GM12878 (cell line): ENCODE data around the gene SESTD1. TPM values are rescaled to one million over a fixed set of nuclear protein-coding genes. Genes with fewer than 3 reads are reported as not detected.

Experiments used
- ATAC-seq: fragments of 200-7000 bp; cut with Tn5 transposase; 3 replicates; pipeline ENCODE4 v1.9.1; 2020; ENCODE audit warnings: mild to moderate bottlenecking, moderate library complexity
- BruUV-seq: library from RNA; stranded (reverse); fragments of 400-500 nt; replicated peaks from 2 replicates; lab custom pipeline; 2021; lab: Mats Ljungman, UMichigan
- CTCF ChIA-PET: fragments of 300-600 bp; sonication (Branson Sonifier 250); formaldehyde crosslinking; extraction: SDS; loops from one replicate; lab custom pipeline; 2021; ENCODE audit warnings: inconsistent platforms; lab: Yijun Ruan, JAX
- POLR2A ChIA-PET: fragments of 350-600 bp; formaldehyde crosslinking; extraction: SDS; loops from one replicate; lab custom pipeline; 2021; ENCODE audit warnings: inconsistent platforms; lab: Charles Lee
- RAD21 ChIA-PET: fragments of 300-600 bp; sonication (Branson Sonifier 250); formaldehyde crosslinking; loops from one replicate; lab custom pipeline; 2023; ENCODE audit warnings: antibody characterized with exemption; ENCODE audit not compliant: unreplicated experiment; lab: Charles Lee
- SMC1A ChIA-PET: fragments of 300-600 bp; sonication (Branson Sonifier 250); formaldehyde crosslinking; loops from one replicate; lab custom pipeline; 2023; ENCODE audit not compliant: unreplicated experiment, uncharacterized antibody; lab: Charles Lee
- DNase-seq: peaks from one replicate; pipeline ENCODE4 v3.0.0-alpha.2; 2011; ENCODE audit warnings: low read depth, low spot score
- FAIRE-seq: peaks from 3 replicates; lab custom pipeline; 2011; peaks lifted over from hg19 to GRCh38; lab: Jason Lieb, UNC
- H2AFZ ChIP-seq: 2 replicates; pipeline ENCODE4 v1.6.0; 2011; ENCODE audit warnings: low read depth, low read length, control low read depth; ENCODE audit not compliant: control insufficient read depth
- H3K27ac ChIP-seq: 2 replicates; pipeline ENCODE4 v1.5.1; 2011; ENCODE audit warnings: control low read depth; ENCODE audit not compliant: control insufficient read depth, insufficient read depth
- H3K27me3 ChIP-seq, 2 experiments: replicated peaks in 1 of 2; 2 replicates each; pipeline versions ENCODE4 v1.6.0 to v1.6.1; 2011; ENCODE audit warnings: low read length in 1 of 2; ENCODE audit not compliant: control insufficient read depth in 2 of 2, insufficient read depth in 2 of 2
- H3K36me3 ChIP-seq, 2 experiments: 2 replicates each; pipeline ENCODE4 v1.5.1; 2011; ENCODE audit warnings: low read length in 1 of 2; ENCODE audit not compliant: control insufficient read depth in 2 of 2, insufficient read depth in 2 of 2
- H3K4me1 ChIP-seq: 2 replicates; pipeline ENCODE4 v1.6.1; 2011; ENCODE audit warnings: mild to moderate bottlenecking, low read length, moderate library complexity, mixed read lengths; ENCODE audit not compliant: control insufficient read depth, insufficient read depth
- H3K4me2 ChIP-seq: 2 replicates; pipeline ENCODE4 v1.6.0; 2011; ENCODE audit warnings: control low read depth; ENCODE audit not compliant: control insufficient read depth, insufficient read depth
- H3K4me3 ChIP-seq: fragments of 200-600 bp; sonication (generic); 2 replicates; pipeline ENCODE4 v1.5.1; 2016
- H3K79me2 ChIP-seq: 2 replicates; pipeline ENCODE4 v1.6.0; 2011; ENCODE audit warnings: low read length; ENCODE audit not compliant: control insufficient read depth, insufficient read depth
- H3K9ac ChIP-seq: 2 replicates; pipeline ENCODE4 v1.8.0; 2011; ENCODE audit warnings: low read length, control low read depth, mixed read lengths; ENCODE audit not compliant: control insufficient read depth, insufficient read depth
- H3K9me3 ChIP-seq: replicated peaks from 3 replicates; pipeline ENCODE4 v1.5.1; 2011; ENCODE audit warnings: mild to moderate bottlenecking, low read length; ENCODE audit not compliant: control insufficient read depth, insufficient read depth
- H4K20me1 ChIP-seq: 2 replicates; pipeline ENCODE4 v1.6.0; 2011; ENCODE audit not compliant: control insufficient read depth, insufficient read depth
- CBX3 ChIP-seq: fragments of 200-600 bp; sonication (generic); IDR thresholded peaks from 2 replicates; pipeline ENCODE4 v1.6.1; 2016; ENCODE audit warnings: low read depth, borderline replicate concordance
- ETV6 ChIP-seq, 2 experiments: fragments of 450-650 bp in 1 of 2; IDR thresholded peaks in 1 of 2; conservative IDR thresholded peaks in 1 of 2; 2 replicates each; pipeline ENCODE4 v1.6.1; 2014; ENCODE audit warnings: antibody characterized with exemption in 1 of 2, borderline replicate concordance in 1 of 2, low read depth in 1 of 2, mild to moderate bottlenecking in 1 of 2, moderate library complexity in 1 of 2
- IKZF1 ChIP-seq: fragments of 450-650 bp; conservative IDR thresholded peaks from 2 replicates; pipeline ENCODE4 v1.6.1; 2017; ENCODE audit warnings: antibody characterized with exemption, mild to moderate bottlenecking
- IRF4 ChIP-seq: IDR thresholded peaks from 2 replicates; pipeline ENCODE4 v1.6.1; 2011; ENCODE audit warnings: low read depth, low read length
- LARP7 ChIP-seq: fragments of 450-650 bp; IDR thresholded peaks from 2 replicates; pipeline ENCODE4 v1.6.1; 2017; ENCODE audit warnings: mild to moderate bottlenecking
- NFYB ChIP-seq: IDR thresholded peaks from 2 replicates; pipeline ENCODE4 v1.6.1; 2011; ENCODE audit warnings: low read depth, mild to moderate bottlenecking, low read length, improper control_type of control experiment, moderate library complexity; ENCODE audit not compliant: insufficient read depth
- SUPT20H ChIP-seq: IDR thresholded peaks from 2 replicates; pipeline ENCODE4 v1.6.1; 2011; ENCODE audit warnings: low read depth, mild to moderate bottlenecking, low read length, moderate library complexity, borderline replicate concordance; ENCODE audit not compliant: control insufficient read depth
- YBX1 ChIP-seq: fragments of 450-650 bp; IDR thresholded peaks from 2 replicates; pipeline ENCODE4 v1.6.1; 2016; ENCODE audit warnings: antibody characterized with exemption
- ZNF274 ChIP-seq: IDR thresholded peaks from one replicate; pipeline ENCODE4 v1.8.0; 2011; ENCODE audit not compliant: insufficient read length, insufficient read depth
- WGBS: methylation state at CpG from one replicate; pipeline ENCODE4 v1.1.6; 2016; ENCODE audit warnings: low lambda C conversion rate; ENCODE audit not compliant: insufficient replicate concordance, insufficient coverage; ENCODE audit errors: missing lambda C conversion rate; 5-methylcytosine and 5-hydroxymethylcytosine counted together
- in situ Hi-C: fragments of 300-500 bp; cut with MboI; formaldehyde crosslinking; loops from 9 replicates; pipeline ENCODE4 v1.14.3; 2018; ENCODE audit warnings: mixed read lengths
- intact Hi-C: fragments of 100-400 bp; cut with micrococcal nuclease; formaldehyde crosslinking; loops from one replicate; pipeline ENCODE4 v1.14.2; 2022; ENCODE audit not compliant: unreplicated experiment
- polyA plus RNA-seq, 11 experiments: library from polyadenylated mRNA; depleted of rRNA in 4 of 11; unstranded in 6 of 11; stranded (reverse) in 5 of 11; fragments of >200 nt; fragmentation: Nextera tagmentation in 4 of 11; fragmentation: Illumina TruSeq in 1 of 11; extraction: Ambion mirVana in 4 of 11; extraction: Trizol in 1 of 11; gene quantifications; 1 replicate in 1 of 11; 2 replicates in 10 of 11; pipeline versions ENCODE4 v1.2.1 to v1.2.3, GENCODE V29; 2011 to 2016; ENCODE audit warnings: inconsistent platforms in 2 of 11, missing spikeins in 2 of 11, low read depth in 1 of 11
- total RNA-seq, 4 experiments: library from RNA; depleted of rRNA in 3 of 4; stranded (reverse); fragments of >200 nt in 3 of 4; fragmentation: Illumina TruSeq in 1 of 4; extraction: Trizol in 1 of 4; gene quantifications; 2 replicates each; pipeline versions ENCODE4 v1.2.1 to v1.2.3, GENCODE V29; 2013 to 2021
- TF ChIP-seq, protein P1 (sequence below): IDR thresholded peaks from 2 replicates; pipeline ENCODE4 v1.6.1; 2012; ENCODE audit warnings: mild to moderate bottlenecking, low read depth, low read length
- TF ChIP-seq, protein P2 (sequence below): fragments of 450-650 bp; formaldehyde crosslinking; IDR thresholded peaks from 2 replicates; pipeline ENCODE4 v1.4.0; 2020; ENCODE audit warnings: mild to moderate bottlenecking, moderate library complexity

Gene SESTD1
- total and polyA plus RNA-seq, 10 of the 15 experiments (the other 5 are each of a cell fraction or from before 2014, with no cell fraction given), result 4.4 to 22.7 (median 9.5) TPM

DNA sequence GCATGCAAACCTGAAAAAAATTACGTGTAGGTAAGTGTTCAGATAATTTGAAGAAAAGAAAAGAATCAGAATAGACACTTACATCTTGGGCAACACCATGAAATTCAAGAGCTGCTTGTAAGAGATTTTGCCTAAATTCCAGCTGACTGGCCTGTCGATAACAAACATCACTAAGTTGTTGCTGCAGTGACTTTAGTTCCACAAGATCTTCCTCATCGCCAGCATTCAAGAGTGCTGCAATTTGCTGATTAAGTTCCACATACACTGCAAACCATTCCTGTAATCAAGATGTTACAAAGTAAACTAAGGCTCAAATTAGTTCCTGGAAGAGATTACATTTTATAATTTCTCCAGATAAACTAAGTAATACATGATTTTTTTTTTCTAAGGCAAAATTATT is 140.3 kb downstream of the SESTD1 start (continued):
- TF ChIP-seq, protein P1, sequence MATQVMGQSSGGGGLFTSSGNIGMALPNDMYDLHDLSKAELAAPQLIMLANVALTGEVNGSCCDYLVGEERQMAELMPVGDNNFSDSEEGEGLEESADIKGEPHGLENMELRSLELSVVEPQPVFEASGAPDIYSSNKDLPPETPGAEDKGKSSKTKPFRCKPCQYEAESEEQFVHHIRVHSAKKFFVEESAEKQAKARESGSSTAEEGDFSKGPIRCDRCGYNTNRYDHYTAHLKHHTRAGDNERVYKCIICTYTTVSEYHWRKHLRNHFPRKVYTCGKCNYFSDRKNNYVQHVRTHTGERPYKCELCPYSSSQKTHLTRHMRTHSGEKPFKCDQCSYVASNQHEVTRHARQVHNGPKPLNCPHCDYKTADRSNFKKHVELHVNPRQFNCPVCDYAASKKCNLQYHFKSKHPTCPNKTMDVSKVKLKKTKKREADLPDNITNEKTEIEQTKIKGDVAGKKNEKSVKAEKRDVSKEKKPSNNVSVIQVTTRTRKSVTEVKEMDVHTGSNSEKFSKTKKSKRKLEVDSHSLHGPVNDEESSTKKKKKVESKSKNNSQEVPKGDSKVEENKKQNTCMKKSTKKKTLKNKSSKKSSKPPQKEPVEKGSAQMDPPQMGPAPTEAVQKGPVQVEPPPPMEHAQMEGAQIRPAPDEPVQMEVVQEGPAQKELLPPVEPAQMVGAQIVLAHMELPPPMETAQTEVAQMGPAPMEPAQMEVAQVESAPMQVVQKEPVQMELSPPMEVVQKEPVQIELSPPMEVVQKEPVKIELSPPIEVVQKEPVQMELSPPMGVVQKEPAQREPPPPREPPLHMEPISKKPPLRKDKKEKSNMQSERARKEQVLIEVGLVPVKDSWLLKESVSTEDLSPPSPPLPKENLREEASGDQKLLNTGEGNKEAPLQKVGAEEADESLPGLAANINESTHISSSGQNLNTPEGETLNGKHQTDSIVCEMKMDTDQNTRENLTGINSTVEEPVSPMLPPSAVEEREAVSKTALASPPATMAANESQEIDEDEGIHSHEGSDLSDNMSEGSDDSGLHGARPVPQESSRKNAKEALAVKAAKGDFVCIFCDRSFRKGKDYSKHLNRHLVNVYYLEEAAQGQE, result no peak
- TF ChIP-seq CBX3, result no peak
- TF ChIP-seq, all 136 proteins: peak for 0

DNA sequence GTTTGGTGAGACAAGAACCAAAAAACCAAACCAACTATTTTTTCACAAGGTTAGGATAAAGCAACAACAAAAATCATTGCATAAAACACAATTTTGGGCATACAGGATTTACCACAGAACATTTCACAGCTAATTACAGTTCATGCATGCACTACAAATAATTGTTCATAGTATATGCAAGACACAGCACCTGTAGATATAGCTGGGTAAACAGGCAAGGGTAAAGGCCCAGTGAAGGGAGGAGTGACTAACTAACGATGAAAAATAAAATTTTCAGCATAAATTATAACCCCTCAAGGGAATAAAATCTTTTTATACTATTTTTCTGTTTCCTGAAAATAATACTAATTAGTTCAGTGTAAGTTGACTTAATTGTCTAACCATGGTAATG is 141.4 kb downstream of the SESTD1 start:
- FAIRE-seq, result no peak

More for the DNA sequence above, 141.4 kb downstream of the SESTD1 start:
- ATAC-seq, result no peak
- POLR2A ChIA-PET, result no interaction called here
- TF ChIP-seq LARP7 (no peak), IKZF1 (no peak), ETV6 (conservative IDR thresholded peaks at IDR 0.05 in 1 of 2, IDR thresholded peaks at IDR 0.05 in 1 of 2; ENCODE audit: borderline replicate concordance in 1 of 2, low read depth in 1 of 2) (no peak), YBX1 (no peak), ZNF274 (no peak), NFYB (no peak), IRF4 (no peak), SUPT20H (no peak)
- TF ChIP-seq, protein P2, sequence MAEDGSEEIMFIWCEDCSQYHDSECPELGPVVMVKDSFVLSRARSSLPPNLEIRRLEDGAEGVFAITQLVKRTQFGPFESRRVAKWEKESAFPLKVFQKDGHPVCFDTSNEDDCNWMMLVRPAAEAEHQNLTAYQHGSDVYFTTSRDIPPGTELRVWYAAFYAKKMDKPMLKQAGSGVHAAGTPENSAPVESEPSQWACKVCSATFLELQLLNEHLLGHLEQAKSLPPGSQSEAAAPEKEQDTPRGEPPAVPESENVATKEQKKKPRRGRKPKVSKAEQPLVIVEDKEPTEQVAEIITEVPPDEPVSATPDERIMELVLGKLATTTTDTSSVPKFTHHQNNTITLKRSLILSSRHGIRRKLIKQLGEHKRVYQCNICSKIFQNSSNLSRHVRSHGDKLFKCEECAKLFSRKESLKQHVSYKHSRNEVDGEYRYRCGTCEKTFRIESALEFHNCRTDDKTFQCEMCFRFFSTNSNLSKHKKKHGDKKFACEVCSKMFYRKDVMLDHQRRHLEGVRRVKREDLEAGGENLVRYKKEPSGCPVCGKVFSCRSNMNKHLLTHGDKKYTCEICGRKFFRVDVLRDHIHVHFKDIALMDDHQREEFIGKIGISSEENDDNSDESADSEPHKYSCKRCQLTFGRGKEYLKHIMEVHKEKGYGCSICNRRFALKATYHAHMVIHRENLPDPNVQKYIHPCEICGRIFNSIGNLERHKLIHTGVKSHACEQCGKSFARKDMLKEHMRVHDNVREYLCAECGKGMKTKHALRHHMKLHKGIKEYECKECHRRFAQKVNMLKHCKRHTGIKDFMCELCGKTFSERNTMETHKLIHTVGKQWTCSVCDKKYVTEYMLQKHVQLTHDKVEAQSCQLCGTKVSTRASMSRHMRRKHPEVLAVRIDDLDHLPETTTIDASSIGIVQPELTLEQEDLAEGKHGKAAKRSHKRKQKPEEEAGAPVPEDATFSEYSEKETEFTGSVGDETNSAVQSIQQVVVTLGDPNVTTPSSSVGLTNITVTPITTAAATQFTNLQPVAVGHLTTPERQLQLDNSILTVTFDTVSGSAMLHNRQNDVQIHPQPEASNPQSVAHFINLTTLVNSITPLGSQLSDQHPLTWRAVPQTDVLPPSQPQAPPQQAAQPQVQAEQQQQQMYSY (CRISPR knock-in tag), result no peak
- WGBS, result 93% methylated on average over 1 of the region's 1 CpG
- CTCF ChIA-PET, result interaction anchor here (1.4 to 2.1 kb wide), 2 partner anchors 102 to 232 kb away, joined by 6 to 9 read pairs; no protein-coding TSS in a partner anchor
- no peaks in the 10 kb centered on the region for H3K79me2 ChIP-seq
- in situ Hi-C loops, result loop anchor here (10.0 kb wide), 1 partner anchor 228 kb away; no protein-coding TSS in a partner anchor
- H3K27me3 ChIP-seq, result no peaks in the 10 kb centered on the region
- no peak overlapping the region for H3K27ac ChIP-seq
- no peaks in the 10 kb centered on the region for H3K9me3 ChIP-seq
- RAD21 ChIA-PET, result interaction anchor here (1.0 to 2.2 kb wide), 3 partner anchors 74 to 232 kb away, joined by 3 to 7 read pairs (median 3); partner anchors contain the start of gene CCDC141
- BruUV-seq, result no TSS peak
- DNase-seq, result no peak
- H2AFZ ChIP-seq, result no peak overlapping the region
- SMC1A ChIA-PET, result interaction anchor here (0.6 to 4.1 kb wide), 6 partner anchors 12 to 299 kb away, joined by 3 to 22 read pairs (median 3); no protein-coding TSS in a partner anchor
- H3K4me3 ChIP-seq, result no peak overlapping the region
- H3K4me1 ChIP-seq, result no peaks in the 10 kb centered on the region
- no peak overlapping the region for H3K9ac ChIP-seq
- no peaks in the 10 kb centered on the region for H3K36me3 ChIP-seq
- intact Hi-C loops, result no loop called here
- H4K20me1 ChIP-seq, result no peaks in the 10 kb centered on the region
- no peak overlapping the region for H3K4me2 ChIP-seq
